ENCODE results near the gene PTPRN2. TPM values are rescaled to one million over a fixed set of nuclear protein-coding genes. Genes with fewer than 3 reads are reported as not detected.

PTPRN2 gene
- polyA plus RNA-seq, 1 experiment = 0.31 TPM

GRCh38 chr7:158077934-158078910 is 509.4 kb downstream of the PTPRN2 start:
- TF ChIP-seq CTCF (IDR thresholded peaks at IDR 0.05; ENCODE audit: insufficient read depth, low read depth, low read length) = no peak
- H3K27me3 ChIP-seq (ENCODE audit: control insufficient read depth, insufficient read depth, low read length) = no peaks in the 10 kb centered on the region
- no peak for DNase-seq (ENCODE audit: low read depth)
- no peak overlapping the region for H3K4me3 ChIP-seq (ENCODE audit: low read depth, low read length)
- H3K36me3 ChIP-seq (ENCODE audit: control insufficient read depth, insufficient read depth, low read length) = no peaks in the 10 kb centered on the region
- ChIA-PET CTCF (no interaction called here), POLR2A (no interaction called here)

- no peak for TF ChIP-seq CTCF (IDR thresholded peaks at IDR 0.05; ENCODE audit: insufficient read depth, low read depth, low read length)
Observed at GRCh38 chr7:158077151-158077840, 510.3 kb downstream of the PTPRN2 start.

GRCh38 chr7:158076656-158077055 is 511.0 kb downstream of the PTPRN2 start:
- CTCF ChIA-PET = no interaction called here

More at GRCh38 chr7:158077151-158077840, 510.3 kb downstream of the PTPRN2 start:
- Histone ChIP-seq H3K4me3 (ENCODE audit: low read depth, low read length) (no peak overlapping the region), H3K27me3 (ENCODE audit: control insufficient read depth, insufficient read depth, low read length) (no peaks in the 10 kb centered on the region), H3K36me3 (ENCODE audit: control insufficient read depth, insufficient read depth, low read length) (no peaks in the 10 kb centered on the region)
- POLR2A ChIA-PET = no interaction called here
- CTCF ChIA-PET = no interaction called here
- no peak for DNase-seq (ENCODE audit: low read depth)

GRCh38 chr7:158076215-158076614 is 511.4 kb downstream of the PTPRN2 start:
- Histone ChIP-seq H3K4me3 (ENCODE audit: low read depth, low read length) (no peak overlapping the region), H3K36me3 (ENCODE audit: control insufficient read depth, insufficient read depth, low read length) (no peaks in the 10 kb centered on the region), H3K27me3 (ENCODE audit: control insufficient read depth, insufficient read depth, low read length) (no peaks in the 10 kb centered on the region)
- no peak for DNase-seq (ENCODE audit: low read depth)
- ChIA-PET POLR2A (no interaction called here), CTCF (no interaction called here)
- no peak for TF ChIP-seq CTCF (IDR thresholded peaks at IDR 0.05; ENCODE audit: insufficient read depth, low read depth, low read length)

More at GRCh38 chr7:158076656-158077055, 511.0 kb downstream of the PTPRN2 start:
- H3K27me3 ChIP-seq (ENCODE audit: control insufficient read depth, insufficient read depth, low read length) = no peaks in the 10 kb centered on the region
- H3K4me3 ChIP-seq (ENCODE audit: low read depth, low read length) = no peak overlapping the region
- no peak for DNase-seq (ENCODE audit: low read depth)
- POLR2A ChIA-PET = no interaction called here
- no peaks in the 10 kb centered on the region for H3K36me3 ChIP-seq (ENCODE audit: control insufficient read depth, insufficient read depth, low read length)
- TF ChIP-seq CTCF (IDR thresholded peaks at IDR 0.05; ENCODE audit: insufficient read depth, low read depth, low read length) = no peak

- ChIA-PET POLR2A (no interaction called here), CTCF (no interaction called here)
- no peak for DNase-seq (ENCODE audit: low read depth)
- Histone ChIP-seq H3K36me3 (ENCODE audit: control insufficient read depth, insufficient read depth, low read length) (no peaks in the 10 kb centered on the region), H3K4me3 (ENCODE audit: low read depth, low read length) (no peak overlapping the region), H3K27me3 (ENCODE audit: control insufficient read depth, insufficient read depth, low read length) (no peaks in the 10 kb centered on the region)
- no peak for TF ChIP-seq CTCF (IDR thresholded peaks at IDR 0.05; ENCODE audit: insufficient read depth, low read depth, low read length)
Observed at GRCh38 chr7:158075633-158076001, 512.0 kb downstream of the PTPRN2 start.

Data from BJ (cell line).